CD14-positive monocyte (primary cell): Measurements from ENCODE around the gene PATJ. TPM values are rescaled to one million over a fixed set of nuclear protein-coding genes. Genes with fewer than 3 reads are reported as not detected.

Experiments used
- DNase-seq, 3 donors: peaks; one replicate each; pipeline ENCODE4 v3.0.0-alpha.2; 2011 to 2022
- H2AFZ ChIP-seq: 2 replicates; pipeline ENCODE4 v1.6.0; 2012; ENCODE audit warnings: mild to moderate bottlenecking, low read depth, low read length, inconsistent platforms; ENCODE audit not compliant: insufficient read depth, poor library complexity, severe bottlenecking
- H3K27ac ChIP-seq, 2 donors: 1 replicate in 1 of 2; 2 replicates in 1 of 2; pipeline ENCODE4 v1.5.1; 2012 to 2013; ENCODE audit warnings: low read length in 2 of 2, control low read depth in 1 of 2, inconsistent platforms in 1 of 2, low read depth in 1 of 2, mild to moderate bottlenecking in 1 of 2
- H3K27me3 ChIP-seq, 2 donors: one replicate each; pipeline versions ENCODE4 v1.6.0 to v1.6.1; 2011 to 2013; ENCODE audit warnings: low read length in 2 of 2; ENCODE audit not compliant: control insufficient read depth in 2 of 2, insufficient read depth in 2 of 2
- H3K36me3 ChIP-seq, 2 donors: replicated peaks in 1 of 2; 1 replicate in 1 of 2; 2 replicates in 1 of 2; pipeline versions ENCODE4 v1.5.1 to v1.6.1; 2012 to 2013; ENCODE audit warnings: low read length in 2 of 2, control low read depth in 1 of 2, inconsistent platforms in 1 of 2, mild to moderate bottlenecking in 1 of 2; ENCODE audit not compliant: insufficient read depth in 2 of 2, control insufficient read depth in 1 of 2
- H3K4me1 ChIP-seq, 2 donors: 1 replicate in 1 of 2; 2 replicates in 1 of 2; pipeline versions ENCODE4 v1.5.1 to v1.6.1; 2012 to 2013; ENCODE audit warnings: low read length in 2 of 2, control low read depth in 1 of 2, inconsistent platforms in 1 of 2, mild to moderate bottlenecking in 1 of 2, moderate library complexity in 1 of 2; ENCODE audit not compliant: insufficient read depth in 2 of 2, control insufficient read depth in 1 of 2
- H3K4me2 ChIP-seq: replicated peaks from 2 replicates; pipeline ENCODE3; 2012; ENCODE audit warnings: low read length, moderate library complexity, mild to moderate bottlenecking; ENCODE audit not compliant: poor library complexity, severe bottlenecking; ENCODE audit errors: extremely low read depth
- H3K4me3 ChIP-seq, 3 experiments: fragments of 200-600 bp in 1 of 3; sonication (generic) in 1 of 3; replicated peaks in 1 of 3; 1 replicate in 2 of 3; 2 replicates in 1 of 3; pipeline ENCODE4 v1.5.1; 2011 to 2013; ENCODE audit warnings: low read length in 3 of 3, mild to moderate bottlenecking in 3 of 3, control low read depth in 2 of 3, low read depth in 2 of 3, inconsistent platforms in 1 of 3, moderate library complexity in 1 of 3
- H3K79me2 ChIP-seq: 2 replicates; pipeline ENCODE4 v1.6.0; 2012; ENCODE audit warnings: mild to moderate bottlenecking, control low read depth, inconsistent platforms, low read length, moderate library complexity; ENCODE audit not compliant: insufficient read depth
- H3K9ac ChIP-seq: 2 replicates; pipeline ENCODE4 v1.6.0; 2017; ENCODE audit warnings: low read length, mild to moderate bottlenecking; ENCODE audit not compliant: insufficient read depth, poor library complexity, severe bottlenecking
- H3K9me3 ChIP-seq, 2 donors: replicated peaks in 1 of 2; 1 replicate in 1 of 2; 2 replicates in 1 of 2; pipeline versions ENCODE4 v1.5.1 to v1.6.1; 2012 to 2013; ENCODE audit warnings: low read length in 2 of 2, control low read depth in 1 of 2; ENCODE audit not compliant: control insufficient read depth in 1 of 2, insufficient read depth in 1 of 2
- H4K20me1 ChIP-seq: 2 replicates; pipeline ENCODE4 v1.6.0; 2012; ENCODE audit warnings: mild to moderate bottlenecking, low read length, control low read depth, moderate library complexity; ENCODE audit not compliant: insufficient read depth
- H3K27ac Mint-ChIP-seq, 7 donors: one replicate each; pipeline ENCODE4 v1.8.0; 2020; ENCODE audit warnings: mild to moderate bottlenecking in 7 of 7, mixed read lengths in 7 of 7, moderate library complexity in 6 of 7, inconsistent platforms in 2 of 7
- H3K27me3 Mint-ChIP-seq, 3 donors: one replicate each; pipeline ENCODE4 v1.8.0; 2021 to 2022; ENCODE audit warnings: low read depth in 3 of 3, mild to moderate bottlenecking in 3 of 3, mixed read lengths in 3 of 3, moderate library complexity in 3 of 3, inconsistent platforms in 1 of 3
- H3K36me3 Mint-ChIP-seq, 2 donors: one replicate each; pipeline ENCODE4 v1.8.0; 2020; ENCODE audit warnings: mixed read lengths in 2 of 2, inconsistent platforms in 1 of 2, mild to moderate bottlenecking in 1 of 2
- H3K4me1 Mint-ChIP-seq: one replicate; pipeline ENCODE4 v1.8.0; 2020; ENCODE audit warnings: mild to moderate bottlenecking, mixed read lengths
- H3K4me3 Mint-ChIP-seq, 2 donors: one replicate each; pipeline ENCODE4 v1.8.0; 2020; ENCODE audit warnings: mild to moderate bottlenecking in 2 of 2, mixed read lengths in 2 of 2, moderate library complexity in 1 of 2
- H3K9me3 Mint-ChIP-seq, 7 donors: one replicate each; pipeline ENCODE4 v1.8.0; 2020 to 2022; ENCODE audit warnings: mixed read lengths in 7 of 7, mild to moderate bottlenecking in 6 of 7, moderate library complexity in 6 of 7, inconsistent platforms in 2 of 7
- CTCF ChIP-seq: fragments of 200-600 bp; IDR thresholded peaks from one replicate; pipeline ENCODE4 v1.8.0; 2022; ENCODE audit warnings: antibody characterized with exemption, mild to moderate bottlenecking
- WGBS: methylation state at CpG from one replicate; pipeline ENCODE4 v1.1.5; 2013; ENCODE audit warnings: missing lambda C conversion rate; ENCODE audit not compliant: insufficient coverage; 5-methylcytosine and 5-hydroxymethylcytosine counted together
- intact Hi-C, 2 donors: fragments of 100-400 bp; cut with micrococcal nuclease; formaldehyde crosslinking; loops; one replicate each; pipeline versions ENCODE4 v1.15.0 to v1.15.1; 2023
- polyA plus RNA-seq, 3 donors: library from polyadenylated mRNA; depleted of rRNA in 1 of 3; unstranded in 2 of 3; stranded (reverse) in 1 of 3; fragments of 300-500 nt in 2 of 3; fragments of >200 nt in 1 of 3; fragmentation: Illumina TruSeq in 2 of 3; gene quantifications; 1 replicate in 2 of 3; 2 replicates in 1 of 3; pipeline ENCODE4 v1.2.3, GENCODE V29; 2012 to 2021

Gene PATJ
- polyA plus RNA-seq, 3 donors, result 0.01 to 0.23 TPM; not detected in 1

GRCh38 chr1:62068416-62068843 lies 326.1 kb downstream of the PATJ start:
- Histone ChIP-seq H3K9me3 (peaks cover 3 to 5% of the 10 kb centered on the region in 2 donors), H3K4me1 (no peaks in the 10 kb centered on the region), H4K20me1 (no peaks in the 10 kb centered on the region), H3K27ac (no peak overlapping the region), H3K9ac (no peak overlapping the region), H3K79me2 (no peaks in the 10 kb centered on the region), H3K4me3 (no peak overlapping the region), H2AFZ (no peak overlapping the region), H3K27me3 (no peaks in the 10 kb centered on the region), H3K4me2 (no peak overlapping the region), H3K36me3 (no peaks in the 10 kb centered on the region)
- intact Hi-C loops, result no loop called here
- TF ChIP-seq CTCF, result no peak
- 100% methylated on average over 1 of the region's 1 CpG for WGBS
- no peak for DNase-seq
- Mint-ChIP-seq H3K27me3 (no peaks in the 10 kb centered on the region), H3K4me3 (no peak overlapping the region), H3K4me1 (no peaks in the 10 kb centered on the region), H3K27ac (no peak overlapping the region), H3K36me3 (no peaks in the 10 kb centered on the region), H3K9me3 (peaks cover 3 to 8% (median 5%) of the 10 kb centered on the region in 7 donors)

GRCh38 chr1:62068978-62069377 lies 326.7 kb downstream of the PATJ start:
- no peaks in the 10 kb centered on the region for H3K79me2 ChIP-seq
- no peaks in the 10 kb centered on the region for H4K20me1 ChIP-seq
- 80% methylated on average over 1 of the region's 5 CpGs for WGBS
- no peak overlapping the region for H2AFZ ChIP-seq
- H3K36me3 Mint-ChIP-seq, result no peaks in the 10 kb centered on the region
- H3K27ac Mint-ChIP-seq, result no peak overlapping the region
- intact Hi-C loops, result no loop called here
- no peak overlapping the region for H3K4me3 Mint-ChIP-seq
- H3K4me1 Mint-ChIP-seq, result no peaks in the 10 kb centered on the region
- peaks cover 3 to 5% of the 10 kb centered on the region in 2 donors for H3K9me3 ChIP-seq
- TF ChIP-seq CTCF, result no peak
- no peaks in the 10 kb centered on the region for H3K27me3 Mint-ChIP-seq
- no peak overlapping the region for H3K9ac ChIP-seq
- H3K36me3 ChIP-seq, result no peaks in the 10 kb centered on the region
- no peak overlapping the region for H3K27ac ChIP-seq
- H3K4me3 ChIP-seq, result no peak overlapping the region
- no peak overlapping the region for H3K4me2 ChIP-seq
- no peaks in the 10 kb centered on the region for H3K27me3 ChIP-seq
- DNase-seq, result no peak
- H3K4me1 ChIP-seq, result no peaks in the 10 kb centered on the region
- peaks cover 3 to 8% (median 5%) of the 10 kb centered on the region in 7 donors for H3K9me3 Mint-ChIP-seq
